Raji (cell line): ENCODE results near the gene CBX4.

Experiments
- POLR2A ChIP-seq: IDR thresholded peaks from 2 replicates; pipeline ENCODE4 v1.6.1; 2011; ENCODE audit warnings: low read depth, low read length, control low read depth; ENCODE audit not compliant: insufficient read depth

The CBX4 gene

DNA sequence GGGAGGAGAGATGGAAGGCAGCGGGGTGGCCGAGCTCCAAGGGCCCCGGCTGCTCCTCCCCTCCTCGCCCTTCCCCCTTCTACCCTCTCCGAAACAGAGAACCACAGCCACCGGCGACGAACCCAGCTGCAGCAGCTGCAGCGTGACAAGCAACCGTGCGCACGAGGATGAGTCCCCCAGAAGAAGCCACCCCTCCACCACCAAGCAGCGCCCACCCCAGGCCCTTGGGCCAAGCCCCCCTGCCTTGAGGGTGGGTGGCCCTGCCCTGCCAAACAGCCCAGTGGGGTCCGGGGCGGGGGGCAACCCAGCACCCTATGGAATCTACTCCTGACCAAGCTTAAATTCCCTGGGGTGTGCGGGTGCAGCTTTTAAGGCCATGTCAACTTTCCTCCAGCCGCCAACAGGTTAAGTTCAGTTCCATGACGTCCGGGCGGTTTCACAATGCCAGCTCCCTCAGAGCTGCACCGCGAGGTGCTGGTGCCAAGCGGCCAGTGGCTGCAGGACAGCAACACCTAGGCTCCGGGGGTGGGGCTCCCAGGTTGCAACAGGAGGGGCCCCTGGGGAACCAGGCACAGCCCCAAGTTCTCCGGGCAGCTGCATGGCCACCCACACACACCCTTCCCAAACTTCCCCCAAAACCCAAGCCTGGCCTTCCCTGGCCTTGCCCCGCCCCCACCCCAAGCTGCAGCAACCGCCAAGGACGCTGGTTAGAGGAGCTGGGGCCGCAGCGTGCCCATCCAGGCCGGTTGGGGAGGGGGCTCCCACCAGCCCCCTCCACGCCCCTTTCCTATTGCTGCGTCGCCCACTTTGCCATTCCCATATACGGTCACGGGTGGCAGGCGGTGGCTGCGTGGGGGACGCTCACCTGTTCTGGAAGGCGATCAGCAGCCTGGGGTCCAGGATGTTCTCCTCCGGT lies 2.0 kb downstream of the CBX4 start:
- TF ChIP-seq POLR2A: no peak

DNA sequence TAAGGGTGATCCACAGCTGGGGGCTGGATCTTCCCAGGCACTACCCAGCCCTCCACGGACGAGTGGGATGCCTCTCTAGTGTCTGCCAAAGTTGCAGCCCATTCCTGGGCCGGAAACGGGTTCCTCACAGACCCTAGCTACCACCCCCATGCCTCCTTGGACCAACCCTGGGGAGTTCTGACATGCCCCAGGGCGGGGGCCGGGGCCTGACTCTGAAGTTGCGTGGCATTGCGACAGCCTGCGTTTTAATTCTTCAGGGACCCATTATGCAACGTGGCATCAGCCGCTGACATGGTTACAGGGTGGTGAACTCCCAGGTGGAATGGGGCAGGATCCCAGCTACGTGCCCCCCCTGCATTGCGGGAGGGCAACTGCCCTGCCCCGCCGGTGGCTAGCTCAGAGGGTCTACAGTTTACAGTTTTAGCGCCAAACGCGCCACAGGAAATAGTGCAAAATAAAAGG lies 2.7 kb downstream of the CBX4 start:
- TF ChIP-seq POLR2A: no peak

DNA sequence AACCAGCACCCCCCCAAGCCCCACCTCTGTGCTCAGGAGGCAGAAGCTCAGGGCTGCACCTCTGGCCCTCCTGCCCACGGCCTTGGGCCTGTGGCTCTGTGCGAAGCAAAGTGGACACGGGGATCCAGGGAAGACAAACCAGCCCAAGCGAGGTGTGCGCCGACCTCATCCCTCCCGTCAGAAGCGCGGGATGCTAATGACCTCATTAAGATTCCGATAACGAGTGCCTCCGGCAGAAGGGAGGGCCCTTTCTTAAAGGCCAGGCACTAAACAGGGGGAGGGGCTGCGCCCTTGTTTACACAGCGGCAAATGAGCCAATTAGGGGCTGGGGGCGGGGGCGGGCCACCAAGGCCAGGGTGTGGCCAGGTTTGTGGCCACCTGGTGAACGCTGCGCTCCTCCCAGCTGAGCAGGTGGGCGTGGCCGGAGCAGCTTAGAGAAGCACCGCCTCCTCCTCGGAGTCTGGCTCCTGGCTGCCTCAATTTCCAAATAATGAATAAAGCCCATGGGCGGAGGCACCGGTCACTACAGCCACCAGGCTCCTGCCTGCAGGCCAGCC lies 3.2 kb downstream of the CBX4 start:
- TF ChIP-seq POLR2A: no peak

DNA sequence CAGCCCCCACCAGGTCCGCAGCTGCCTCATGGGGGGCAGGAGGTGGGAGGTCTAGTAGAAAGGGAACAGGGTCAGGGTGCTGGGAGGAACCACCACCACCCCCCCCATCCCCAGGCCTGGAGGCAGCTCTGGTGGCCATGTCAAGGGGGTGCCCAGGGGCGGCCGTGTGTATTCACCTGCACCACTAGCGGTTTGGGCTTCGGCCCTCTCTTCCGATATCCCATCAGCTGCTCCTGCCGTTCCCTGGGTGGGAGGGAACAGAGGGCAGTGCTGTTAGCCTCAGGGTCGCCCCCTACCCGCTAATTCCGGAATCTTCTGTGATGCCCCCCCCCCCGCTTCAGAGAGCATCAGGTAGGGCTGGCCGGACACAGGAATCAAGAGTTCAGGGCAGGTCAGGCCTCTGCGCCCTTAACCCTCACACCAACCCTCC lies 3.8 kb downstream of the CBX4 start:
- TF ChIP-seq POLR2A: no peak

DNA sequence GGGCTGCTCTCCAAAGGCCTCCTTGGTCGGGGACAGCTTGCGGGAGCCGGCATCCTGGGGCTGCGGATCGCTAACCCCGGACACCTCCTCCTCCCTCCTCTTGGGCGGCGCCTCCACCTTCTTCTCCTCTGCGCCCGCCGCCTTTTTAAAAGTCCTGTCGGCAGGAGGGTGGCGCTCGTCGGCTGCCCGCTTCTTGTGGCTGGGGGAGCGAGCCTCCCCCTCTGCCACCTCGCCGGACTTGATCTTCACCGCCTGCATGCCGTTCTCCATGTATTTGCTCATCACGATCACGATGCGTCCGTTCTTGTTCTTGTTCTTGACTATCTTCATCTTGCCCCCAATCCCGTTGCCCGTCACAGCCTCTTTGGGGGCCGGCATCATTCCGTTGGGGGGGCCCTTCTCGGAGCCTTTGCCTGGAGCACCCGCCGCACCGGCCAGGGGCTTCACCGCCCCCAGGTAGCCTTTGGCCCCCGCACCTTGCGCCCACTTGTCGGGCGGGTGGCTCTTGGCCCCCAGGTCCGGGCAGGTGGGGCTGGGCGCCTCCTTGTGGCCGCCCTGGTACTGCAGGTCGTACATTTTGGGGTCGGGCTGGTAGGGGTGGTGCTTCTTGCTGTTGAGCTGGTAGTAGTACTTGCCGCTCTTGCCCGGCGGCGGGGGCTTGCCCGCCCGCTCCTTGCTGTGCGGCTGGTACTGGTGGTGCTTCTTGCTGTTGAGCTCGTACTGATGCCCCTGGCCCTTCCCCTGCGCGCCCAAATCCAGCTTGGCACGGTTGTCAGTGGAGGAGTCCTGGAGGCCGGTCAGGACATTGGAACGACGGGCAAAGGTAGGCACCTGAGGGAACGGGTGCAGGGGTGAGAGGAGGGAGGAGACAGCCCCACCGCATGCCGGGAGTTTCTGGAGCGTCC lies 4.4 kb downstream of the CBX4 start:
- no peak for TF ChIP-seq POLR2A

DNA sequence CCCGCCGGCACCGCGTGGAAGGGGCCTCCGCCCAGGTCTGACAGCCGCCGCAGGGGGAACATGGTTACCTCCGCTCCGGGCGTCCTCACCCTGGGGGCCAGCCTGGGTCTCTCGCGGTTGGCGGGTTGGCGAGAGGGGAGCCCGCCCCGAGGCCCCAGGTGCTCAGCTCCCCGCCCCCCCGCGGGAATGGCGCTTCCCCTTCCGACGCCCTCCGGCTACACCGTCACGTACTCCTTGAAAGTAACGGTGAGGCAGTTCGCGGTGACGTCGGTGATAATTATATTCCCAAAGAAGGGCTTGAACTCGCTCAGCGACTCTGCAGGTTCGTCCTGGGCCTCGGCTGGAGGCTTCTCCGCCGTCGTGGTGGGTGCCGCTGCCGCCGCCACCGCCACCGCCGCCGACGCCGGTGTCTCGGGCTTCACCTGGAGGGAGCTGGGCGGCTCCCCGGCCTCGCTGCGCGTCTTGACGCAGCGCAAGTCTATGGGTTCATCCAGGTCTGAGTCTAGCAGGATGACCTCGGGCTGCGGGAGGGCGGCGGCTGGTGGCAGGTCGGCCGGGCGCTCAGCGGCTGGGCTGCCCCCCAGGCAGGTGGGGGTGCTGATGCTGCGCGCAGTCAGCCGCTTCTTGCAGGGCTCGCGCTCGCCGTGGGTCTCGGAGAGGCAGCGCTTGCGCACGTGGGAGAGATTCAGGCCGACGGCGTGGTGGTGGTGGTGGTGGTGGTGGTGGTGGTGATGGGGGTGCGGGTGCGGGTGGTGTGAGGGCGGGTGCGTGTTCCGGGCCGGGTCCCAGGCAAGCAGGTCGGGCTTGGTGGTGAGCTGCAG lies 5.3 kb downstream of the CBX4 start:
- TF ChIP-seq POLR2A: no peak

DNA sequence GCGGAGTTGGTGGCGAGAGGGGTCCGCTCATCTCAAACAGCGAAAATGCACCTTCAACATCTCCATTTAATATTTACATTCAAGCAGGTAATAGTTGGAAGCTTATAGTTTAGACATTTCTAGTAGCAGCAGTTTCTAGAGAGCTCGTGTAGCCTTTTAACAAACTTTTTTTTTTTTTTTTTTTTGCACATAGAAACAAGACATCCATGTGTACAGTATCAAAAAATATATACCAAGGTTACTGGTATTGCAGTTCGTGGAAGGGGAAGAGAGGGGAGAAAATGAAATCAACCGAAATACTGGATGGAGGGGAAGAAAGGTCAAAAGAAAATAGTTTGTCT lies 6.2 kb downstream of the CBX4 start:
- TF ChIP-seq POLR2A: no peak

DNA sequence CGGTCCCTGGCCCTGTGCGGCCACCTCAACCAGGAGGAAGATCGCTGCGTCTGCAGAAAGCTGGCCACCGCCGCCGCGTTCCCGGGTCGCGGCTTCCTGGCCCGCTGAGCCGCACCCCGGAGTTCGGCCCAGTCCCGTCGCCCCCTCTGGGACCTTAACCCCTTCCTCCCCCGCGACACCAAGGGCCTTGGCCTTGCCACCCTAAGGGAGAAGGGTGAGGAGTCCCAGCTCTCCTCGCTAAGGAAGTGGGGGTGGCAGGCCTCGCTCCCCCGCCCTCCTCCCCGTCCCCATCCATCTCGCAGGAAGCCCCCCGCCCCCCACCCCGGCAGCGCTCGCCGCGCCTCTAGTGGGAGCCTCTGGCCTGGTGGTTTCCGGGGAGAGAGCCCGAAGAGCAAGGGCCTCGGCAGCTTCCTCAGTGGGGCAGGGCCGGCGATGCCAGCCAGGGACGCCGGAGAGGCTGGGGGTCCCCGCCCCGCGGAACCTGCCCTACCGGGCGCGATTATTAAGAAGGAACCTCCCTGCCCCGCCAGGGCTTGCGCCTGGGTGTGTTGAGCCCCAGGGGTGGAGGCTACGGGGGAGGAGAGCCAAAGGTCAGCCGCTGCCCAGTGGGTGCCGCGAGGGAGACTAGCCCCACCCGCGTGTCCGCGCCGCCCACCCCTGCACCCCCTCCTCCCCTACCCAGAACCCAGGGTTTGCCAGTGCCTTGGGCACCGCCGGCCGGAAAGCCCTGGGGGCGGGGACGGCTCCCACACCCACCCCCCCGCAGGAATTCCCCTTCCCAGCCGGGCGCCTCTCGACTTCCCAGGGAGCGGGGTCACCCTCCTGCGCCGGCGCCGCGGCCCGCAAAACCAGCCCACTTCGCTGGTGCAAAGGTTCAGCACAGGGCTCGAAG lies 6.8 kb downstream of the CBX4 start:
- no peak for TF ChIP-seq POLR2A

DNA sequence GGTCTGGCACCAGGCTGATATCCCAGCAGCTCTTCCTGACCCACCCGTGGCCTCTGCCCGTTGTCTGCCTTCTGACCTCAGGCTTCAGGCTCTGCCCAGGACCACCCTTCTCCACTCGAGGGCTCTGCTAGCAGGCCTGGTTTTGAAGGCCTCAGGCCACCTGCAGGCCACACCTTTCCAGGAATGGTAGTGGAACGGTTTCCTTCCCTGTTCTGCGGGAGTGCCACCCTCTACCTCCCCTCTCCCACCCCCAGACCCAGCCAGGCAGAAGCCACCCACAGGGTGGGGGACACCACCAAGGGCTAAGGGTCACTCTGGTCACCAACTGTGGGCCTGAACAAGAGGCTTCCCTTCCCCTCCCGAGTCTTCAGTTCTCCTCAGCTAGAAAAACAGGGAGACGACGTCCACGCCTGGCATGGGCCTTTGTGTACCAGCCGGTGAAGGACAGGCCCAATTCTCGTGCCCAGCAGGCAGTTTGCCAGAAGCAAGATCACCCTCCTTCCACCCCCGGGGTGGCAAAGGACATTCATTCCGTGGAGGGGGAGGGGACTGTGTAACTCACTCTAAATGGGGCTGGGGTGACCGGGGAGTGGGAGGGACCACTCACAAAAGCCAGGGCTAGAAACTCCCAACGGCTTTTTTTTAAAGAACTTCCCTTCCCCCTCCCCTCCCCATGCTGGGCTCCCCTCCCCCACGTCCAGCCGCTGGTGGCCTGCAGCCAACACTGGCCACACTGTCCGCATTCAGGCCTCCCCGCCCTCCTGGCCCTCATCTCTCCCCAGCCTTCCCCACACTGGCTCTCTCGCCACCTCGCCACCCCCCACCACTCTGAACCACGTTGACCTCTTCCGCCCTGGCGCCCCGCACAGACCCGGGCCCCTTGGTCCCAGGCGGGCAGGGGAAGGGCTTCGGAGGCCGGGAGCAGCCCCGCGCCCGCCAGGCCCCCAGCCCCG lies 7.7 kb downstream of the CBX4 start:
- TF ChIP-seq POLR2A: no peak

DNA sequence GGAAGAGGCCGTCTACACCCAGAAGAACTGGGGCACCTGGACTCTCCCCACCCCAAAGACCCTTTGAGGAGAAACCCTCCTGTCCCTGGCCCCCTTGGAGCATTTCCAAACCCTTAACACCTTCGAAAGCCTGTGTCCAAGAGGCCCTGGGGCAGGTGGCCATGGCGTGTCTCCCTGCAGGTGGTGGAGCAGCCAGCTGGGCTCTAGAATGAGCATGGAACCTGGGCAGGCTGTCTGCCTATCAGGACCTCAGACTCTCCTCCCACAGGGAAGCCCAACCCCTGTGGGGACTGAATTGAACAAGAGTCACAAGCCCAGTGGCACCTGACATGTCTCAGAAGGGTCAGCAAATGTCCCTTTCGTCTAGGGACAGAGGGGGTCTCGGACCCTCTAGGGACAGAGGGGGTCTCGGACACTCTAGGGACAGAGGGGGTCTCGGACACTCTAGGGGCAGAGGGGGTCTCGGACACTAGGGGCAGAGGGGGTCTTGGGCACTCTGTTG lies 8.4 kb downstream of the CBX4 start:
- no peak for TF ChIP-seq POLR2A

DNA sequence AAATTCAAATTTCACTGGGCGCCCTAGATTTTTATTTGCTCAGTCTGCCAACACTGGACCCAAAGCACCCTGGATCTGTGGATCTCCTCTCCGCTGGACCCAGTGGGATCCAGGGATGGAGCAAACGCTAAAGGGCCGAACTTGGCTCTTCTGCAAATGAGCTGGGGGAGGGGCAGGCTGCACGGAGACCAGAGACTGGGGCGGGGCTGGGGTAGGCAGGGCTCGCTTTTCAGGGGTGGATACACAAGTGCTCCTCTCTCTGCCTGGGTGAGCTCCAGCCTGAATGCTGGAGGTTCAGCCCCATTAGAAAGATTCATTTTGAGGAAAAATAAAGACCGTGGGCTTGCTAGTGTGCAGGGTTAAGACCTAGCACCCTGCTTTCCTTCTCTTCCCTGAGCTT lies 8.9 kb downstream of the CBX4 start:
- no peak for TF ChIP-seq POLR2A

DNA sequence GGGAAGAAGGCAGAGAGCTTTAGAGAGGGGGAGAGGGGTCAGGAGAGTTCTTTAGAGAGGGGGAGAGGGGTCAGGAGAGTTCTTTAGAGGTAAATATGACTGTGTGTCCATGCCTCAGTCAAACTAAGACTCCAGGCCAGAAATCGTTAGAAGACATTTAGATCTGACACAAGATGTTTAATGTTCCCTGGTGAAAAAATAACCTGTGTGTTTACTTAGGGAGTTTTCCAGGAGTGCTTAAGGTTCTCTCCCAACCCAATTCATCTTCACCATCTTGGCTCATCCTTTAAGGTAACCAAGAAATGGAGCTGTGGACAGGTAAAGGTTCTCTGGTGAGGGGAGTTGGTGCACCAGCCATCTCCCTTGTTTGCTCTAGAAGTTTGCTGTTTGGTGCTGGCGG lies 9.8 kb downstream of the CBX4 start:
- no peak for TF ChIP-seq POLR2A

DNA sequence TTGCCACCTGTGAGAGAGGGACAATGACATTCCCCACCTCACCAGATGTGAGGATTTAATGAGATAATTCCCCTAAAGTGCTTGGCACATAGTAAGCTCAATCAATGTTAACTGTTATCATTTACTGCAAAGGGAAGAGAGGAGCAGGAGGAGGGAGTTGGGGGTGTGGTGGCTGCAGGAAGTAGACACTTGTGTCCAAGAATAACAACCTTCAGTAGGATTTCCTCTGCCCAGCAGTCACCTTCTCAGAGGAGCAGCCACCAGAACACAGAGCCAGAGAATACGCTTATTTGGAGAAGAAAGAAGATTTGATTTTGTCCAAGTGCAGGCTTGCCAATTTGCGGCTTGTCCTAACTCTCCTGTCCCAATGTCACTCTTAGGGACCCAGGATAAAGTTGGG lies 10.2 kb downstream of the CBX4 start:
- no peak for TF ChIP-seq POLR2A
